ENCODE measurements around the gene EGLN3. TPM values are rescaled to one million over a fixed set of nuclear protein-coding genes. Genes with fewer than 3 reads are reported as not detected.

The EGLN3 gene
- total and polyA plus RNA-seq, 2 of the 13 experiments (the other 11 are each of a cell fraction or from before 2014, with no cell fraction given) = 0.18 to 27.3 TPM

- TF ChIP-seq ARNT2 (CRISPR knock-in tag; IDR thresholded peaks at IDR 0.05; ENCODE audit: low read depth) (peak; percentile 64), LRRFIP1 (CRISPR knock-in tag; conservative IDR thresholded peaks at IDR 0.05) (no peak), HOXA3 (CRISPR knock-in tag; IDR thresholded peaks at IDR 0.05) (peak; percentile 13; the same call in 1 of the 2 replicates), GATAD1 (CRISPR knock-in tag; IDR thresholded peaks at IDR 0.05) (no peak; the same call in 1 of the 2 replicates), ZNF432 (CRISPR knock-in tag; IDR thresholded peaks at IDR 0.05; ENCODE audit: borderline replicate concordance) (no peak), ZFP41 (CRISPR knock-in tag; IDR thresholded peaks at IDR 0.05; ENCODE audit: borderline replicate concordance) (no peak), GPN1 (CRISPR knock-in tag; IDR thresholded peaks at IDR 0.05; ENCODE audit: borderline replicate concordance) (no peak), YEATS4 (CRISPR knock-in tag; IDR thresholded peaks at IDR 0.05; ENCODE audit: borderline replicate concordance) (peak; percentile 66), ELF1 (CRISPR knock-in tag; IDR thresholded peaks at IDR 0.05) (no peak), ZC3H13 (CRISPR knock-in tag; IDR thresholded peaks at IDR 0.05) (peak; percentile 78), CAMTA2 (CRISPR knock-in tag; IDR thresholded peaks at IDR 0.05; ENCODE audit: borderline replicate concordance) (peak; percentile 28; the same call in 1 of the 2 replicates), ZNF264 (CRISPR knock-in tag; IDR thresholded peaks at IDR 0.05) (no peak), RFXANK (CRISPR knock-in tag; IDR thresholded peaks at IDR 0.05) (no peak), ZNF503 (CRISPR knock-in tag; IDR thresholded peaks at IDR 0.05) (no peak), KDM5B (CRISPR knock-in tag; IDR thresholded peaks at IDR 0.05; ENCODE audit: borderline replicate concordance) (peak; percentile 91; the same call in 1 of the 2 replicates)
- TF ChIP-seq, protein P1, sequence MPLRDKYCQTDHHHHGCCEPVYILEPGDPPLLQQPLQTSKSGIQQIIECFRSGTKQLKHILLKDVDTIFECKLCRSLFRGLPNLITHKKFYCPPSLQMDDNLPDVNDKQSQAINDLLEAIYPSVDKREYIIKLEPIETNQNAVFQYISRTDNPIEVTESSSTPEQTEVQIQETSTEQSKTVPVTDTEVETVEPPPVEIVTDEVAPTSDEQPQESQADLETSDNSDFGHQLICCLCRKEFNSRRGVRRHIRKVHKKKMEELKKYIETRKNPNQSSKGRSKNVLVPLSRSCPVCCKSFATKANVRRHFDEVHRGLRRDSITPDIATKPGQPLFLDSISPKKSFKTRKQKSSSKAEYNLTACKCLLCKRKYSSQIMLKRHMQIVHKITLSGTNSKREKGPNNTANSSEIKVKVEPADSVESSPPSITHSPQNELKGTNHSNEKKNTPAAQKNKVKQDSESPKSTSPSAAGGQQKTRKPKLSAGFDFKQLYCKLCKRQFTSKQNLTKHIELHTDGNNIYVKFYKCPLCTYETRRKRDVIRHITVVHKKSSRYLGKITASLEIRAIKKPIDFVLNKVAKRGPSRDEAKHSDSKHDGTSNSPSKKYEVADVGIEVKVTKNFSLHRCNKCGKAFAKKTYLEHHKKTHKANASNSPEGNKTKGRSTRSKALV (CRISPR knock-in tag; IDR thresholded peaks at IDR 0.05) = peak; percentile 89
- TF ChIP-seq, protein P2, sequence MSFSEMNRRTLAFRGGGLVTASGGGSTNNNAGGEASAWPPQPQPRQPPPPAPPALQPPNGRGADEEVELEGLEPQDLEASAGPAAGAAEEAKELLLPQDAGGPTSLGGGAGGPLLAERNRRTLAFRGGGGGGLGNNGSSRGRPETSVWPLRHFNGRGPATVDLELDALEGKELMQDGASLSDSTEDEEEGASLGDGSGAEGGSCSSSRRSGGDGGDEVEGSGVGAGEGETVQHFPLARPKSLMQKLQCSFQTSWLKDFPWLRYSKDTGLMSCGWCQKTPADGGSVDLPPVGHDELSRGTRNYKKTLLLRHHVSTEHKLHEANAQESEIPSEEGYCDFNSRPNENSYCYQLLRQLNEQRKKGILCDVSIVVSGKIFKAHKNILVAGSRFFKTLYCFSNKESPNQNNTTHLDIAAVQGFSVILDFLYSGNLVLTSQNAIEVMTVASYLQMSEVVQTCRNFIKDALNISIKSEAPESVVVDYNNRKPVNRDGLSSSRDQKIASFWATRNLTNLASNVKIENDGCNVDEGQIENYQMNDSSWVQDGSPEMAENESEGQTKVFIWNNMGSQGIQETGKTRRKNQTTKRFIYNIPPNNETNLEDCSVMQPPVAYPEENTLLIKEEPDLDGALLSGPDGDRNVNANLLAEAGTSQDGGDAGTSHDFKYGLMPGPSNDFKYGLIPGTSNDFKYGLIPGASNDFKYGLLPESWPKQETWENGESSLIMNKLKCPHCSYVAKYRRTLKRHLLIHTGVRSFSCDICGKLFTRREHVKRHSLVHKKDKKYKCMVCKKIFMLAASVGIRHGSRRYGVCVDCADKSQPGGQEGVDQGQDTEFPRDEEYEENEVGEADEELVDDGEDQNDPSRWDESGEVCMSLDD (CRISPR knock-in tag; IDR thresholded peaks at IDR 0.05; ENCODE audit: borderline replicate concordance) = no peak
- TF ChIP-seq, protein P3, sequence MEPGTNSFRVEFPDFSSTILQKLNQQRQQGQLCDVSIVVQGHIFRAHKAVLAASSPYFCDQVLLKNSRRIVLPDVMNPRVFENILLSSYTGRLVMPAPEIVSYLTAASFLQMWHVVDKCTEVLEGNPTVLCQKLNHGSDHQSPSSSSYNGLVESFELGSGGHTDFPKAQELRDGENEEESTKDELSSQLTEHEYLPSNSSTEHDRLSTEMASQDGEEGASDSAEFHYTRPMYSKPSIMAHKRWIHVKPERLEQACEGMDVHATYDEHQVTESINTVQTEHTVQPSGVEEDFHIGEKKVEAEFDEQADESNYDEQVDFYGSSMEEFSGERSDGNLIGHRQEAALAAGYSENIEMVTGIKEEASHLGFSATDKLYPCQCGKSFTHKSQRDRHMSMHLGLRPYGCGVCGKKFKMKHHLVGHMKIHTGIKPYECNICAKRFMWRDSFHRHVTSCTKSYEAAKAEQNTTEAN (CRISPR knock-in tag; conservative IDR thresholded peaks at IDR 0.05) = peak; percentile 60; the same call in 1 of the 2 replicates
Observed at GRCh38 chr14:33950320-33951182, at the start of gene EGLN3 (continued).
